CD4-positive, alpha-beta T cell treated with Interferon alpha-2 for 1 hour (primary cell): ENCODE results near the gene GATAD2A.
A peak's percentile ranks its signal among the peaks of the same experiment; 100 is the strongest.

Experiments
- DNase-seq, 2 donors: peaks; one replicate each; pipeline ENCODE4 v3.0.0-alpha.2; 2020 to 2022

GATAD2A gene

DNA sequence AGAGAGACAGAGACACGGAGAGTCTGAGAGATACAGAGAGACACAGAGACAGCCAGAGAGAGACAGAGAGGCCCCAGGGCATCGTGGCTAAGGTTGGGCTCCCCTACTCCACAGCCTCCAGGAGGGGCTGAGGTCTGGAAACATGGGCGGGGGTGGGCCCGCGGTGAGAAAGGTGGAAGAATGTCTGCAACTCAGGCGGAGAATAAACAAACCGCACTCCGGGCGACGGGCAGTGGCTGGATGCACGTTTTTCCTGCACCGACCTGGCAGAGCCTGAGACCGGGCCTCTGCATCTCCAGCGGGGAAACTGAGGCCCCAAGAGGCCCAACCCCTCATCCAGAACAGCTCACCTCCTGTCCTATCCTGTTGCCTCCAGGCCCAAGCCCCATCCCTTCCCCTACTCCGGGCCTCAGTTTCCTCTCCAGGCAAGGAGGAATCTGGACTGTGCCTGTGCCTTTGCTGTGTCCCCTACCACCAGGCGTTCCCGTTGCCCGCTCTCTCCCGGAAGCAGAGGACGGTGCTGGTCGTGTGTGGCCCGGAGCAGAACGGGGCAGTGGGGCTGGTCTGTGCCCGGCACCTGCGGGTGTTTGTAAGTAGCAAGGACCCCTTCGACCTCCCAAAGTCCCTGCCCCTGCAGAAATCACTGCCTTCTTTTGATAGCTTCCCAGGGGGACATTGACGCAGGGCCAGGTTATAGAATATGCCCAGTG is 129.2 kb downstream of the GATAD2A start:
- no peak for DNase-seq

GRCh38 chr19:19535311-19536191 is 130.1 kb downstream of the GATAD2A start:
- no peak for DNase-seq

GRCh38 chr19:19537075-19538048 is 131.9 kb downstream of the GATAD2A start:
- DNase-seq = peak in 1 of 2 donors; percentile 39

DNA sequence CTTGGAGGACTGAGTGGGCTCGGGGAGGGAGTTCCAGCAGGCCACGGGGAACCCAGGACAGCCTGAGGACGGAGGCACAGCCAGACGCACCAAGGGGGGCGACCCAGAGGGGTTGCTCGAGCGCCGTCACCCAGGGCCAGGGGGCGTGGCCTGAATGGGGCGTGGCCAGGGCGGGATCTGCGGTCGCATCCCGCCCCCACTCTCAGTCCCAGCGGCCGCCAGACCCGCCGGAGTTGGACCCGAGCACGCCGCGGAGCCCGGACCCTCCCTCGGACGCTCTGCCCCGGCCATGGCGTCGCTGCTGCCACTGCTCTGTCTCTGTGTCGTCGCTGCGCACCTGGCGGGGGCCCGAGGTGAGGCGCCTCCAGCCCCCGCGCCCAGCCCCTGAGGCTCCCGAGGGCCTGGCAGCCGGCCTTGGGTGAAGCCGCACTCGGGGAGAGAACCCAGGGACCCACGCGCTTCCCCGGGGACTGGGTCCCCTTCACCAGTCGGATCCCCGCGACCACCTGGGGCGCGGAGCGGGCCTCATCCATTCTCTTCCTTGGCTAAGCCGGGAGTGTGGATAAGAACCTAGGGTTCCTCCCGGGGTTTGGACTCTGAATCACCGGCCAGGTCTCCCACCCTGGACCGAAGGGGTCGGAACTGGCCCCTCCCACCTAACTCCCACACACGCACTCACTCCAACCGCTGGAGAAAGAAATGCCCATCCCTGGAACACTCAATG is 132.7 kb downstream of the GATAD2A start, which contains the start of gene CILP2:
CILP2 (plus strand) TSS at position 205 of the 724 bp plus-strand sequence; CDS start at position 290, 85 bp downstream.
- peak; percentile 22 to 49 for DNase-seq

DNA sequence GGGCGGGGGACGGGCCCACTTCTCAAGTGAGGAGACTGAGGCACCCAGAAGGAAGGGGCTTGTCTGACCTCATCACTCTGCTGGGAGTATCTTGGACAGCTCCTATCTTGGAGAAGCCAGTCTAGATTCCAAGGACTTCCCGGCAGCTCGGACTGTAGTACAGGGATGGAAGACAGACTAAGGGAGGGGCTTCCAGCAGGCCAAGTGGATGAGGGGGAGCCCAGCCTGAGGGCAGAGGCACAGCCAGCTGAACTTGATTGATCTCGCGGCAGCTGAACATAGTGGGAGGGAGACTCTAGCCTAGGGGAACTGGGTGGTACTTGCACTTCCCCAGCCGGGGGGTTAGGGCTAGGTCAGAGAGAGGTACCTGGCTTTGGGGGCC is 133.3 kb downstream of the GATAD2A start:
- no peak for DNase-seq

DNA sequence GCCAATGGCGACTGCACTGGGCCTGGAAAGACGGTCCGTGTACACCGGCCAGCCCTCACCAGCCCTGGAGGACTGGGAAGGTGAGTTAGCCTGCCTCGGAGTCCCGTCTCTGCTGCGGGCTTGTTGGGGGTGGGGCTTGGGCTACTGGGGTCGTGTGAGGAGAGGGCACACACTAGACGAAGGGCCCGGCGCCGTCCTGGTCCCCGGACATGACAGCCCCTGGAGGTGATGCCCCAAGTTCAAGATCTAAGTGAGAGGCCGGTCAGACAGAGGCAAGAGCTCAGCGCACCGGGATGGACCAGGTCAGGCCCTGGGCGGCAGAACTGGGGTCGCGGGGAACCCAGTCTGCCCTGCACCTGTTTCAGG is 134.2 kb downstream of the GATAD2A start:
- DNase-seq = no peak

DNA sequence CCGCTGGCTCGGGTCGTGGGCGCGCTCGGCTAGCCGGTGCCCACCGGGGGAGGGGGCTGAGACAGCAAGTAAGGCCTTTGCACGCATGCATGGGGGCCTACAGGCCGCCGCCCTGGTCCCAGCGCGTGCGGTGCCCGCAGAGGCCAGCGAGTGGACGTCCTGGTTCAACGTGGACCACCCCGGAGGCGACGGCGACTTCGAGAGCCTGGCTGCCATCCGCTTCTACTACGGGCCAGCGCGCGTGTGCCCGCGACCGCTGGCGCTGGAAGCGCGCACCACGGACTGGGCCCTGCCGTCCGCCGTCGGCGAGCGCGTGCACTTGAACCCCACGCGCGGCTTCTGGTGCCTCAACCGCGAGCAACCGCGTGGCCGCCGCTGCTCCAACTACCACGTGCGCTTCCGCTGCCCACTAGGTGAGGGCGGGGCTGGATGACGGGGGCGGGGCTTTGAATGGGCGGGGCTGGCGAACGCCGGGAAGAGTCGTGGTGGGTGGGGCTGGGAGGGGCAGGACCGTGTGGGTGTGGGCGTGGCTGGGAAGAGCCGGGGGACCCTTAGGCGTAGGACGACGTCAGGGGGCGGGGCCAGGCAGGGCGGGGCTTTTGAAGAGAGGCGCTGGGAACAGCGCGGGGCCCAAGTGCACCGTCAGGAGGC is 134.7 kb downstream of the GATAD2A start:
- peak; percentile 80 to 83 for DNase-seq

DNA sequence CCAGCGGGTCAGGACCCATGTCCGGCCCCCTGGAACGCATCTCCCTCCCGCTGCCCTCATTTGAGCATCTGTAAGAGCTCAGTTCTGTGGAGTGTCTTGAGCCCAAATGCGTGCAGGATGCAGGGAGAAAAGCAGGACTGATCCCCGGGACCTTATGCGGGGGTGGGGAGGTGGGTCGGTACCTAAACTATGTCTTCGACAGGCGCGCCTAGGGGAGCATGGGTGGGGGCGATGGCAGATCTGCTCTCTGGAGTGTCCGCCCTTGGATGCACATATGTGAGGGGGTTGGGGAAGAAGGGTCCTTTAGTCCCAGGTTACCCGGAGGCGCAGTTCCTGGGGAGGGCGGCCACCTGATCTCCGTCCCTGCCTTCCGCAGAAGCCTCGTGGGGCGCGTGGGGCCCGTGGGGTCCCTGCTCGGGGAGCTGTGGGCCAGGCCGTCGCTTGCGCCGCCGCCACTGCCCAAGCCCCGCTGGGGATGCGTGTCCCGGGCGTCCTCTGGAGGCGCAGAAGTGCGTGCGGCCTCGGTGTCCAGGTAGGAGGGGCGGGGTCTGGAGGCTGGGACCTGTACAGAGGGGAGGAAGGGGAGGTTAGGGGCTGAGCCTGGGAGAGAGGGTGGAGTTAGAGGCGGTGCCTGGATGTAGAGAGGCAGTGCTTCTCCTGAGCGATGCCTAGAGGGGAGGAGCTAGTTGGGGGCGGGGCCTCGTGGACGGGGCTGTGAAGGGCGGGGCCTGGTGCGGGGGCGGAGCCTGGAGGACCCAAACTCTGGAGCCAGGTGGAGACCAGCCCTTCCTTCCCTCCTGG is 135.4 kb downstream of the GATAD2A start:
- peak; percentile 80 to 86 for DNase-seq

DNA sequence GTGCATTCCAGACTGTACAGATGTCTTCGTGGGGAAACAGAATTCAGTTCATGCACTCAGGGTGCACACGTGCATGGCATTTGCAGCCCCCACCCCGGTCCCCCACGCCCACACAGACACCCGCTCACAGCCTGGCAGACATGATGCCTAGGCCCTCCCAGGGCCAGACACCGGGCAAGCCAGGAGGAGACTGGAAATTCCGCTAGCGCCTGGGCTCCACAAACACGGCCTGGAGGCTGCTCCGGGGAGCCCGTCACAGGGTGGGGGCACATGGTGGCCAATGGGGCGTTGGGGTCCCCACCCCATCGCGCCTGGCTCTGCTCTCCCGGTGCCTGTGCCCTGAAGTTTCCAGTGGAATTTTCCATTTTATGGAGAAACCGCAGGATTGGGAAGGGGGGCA is 136.1 kb downstream of the GATAD2A start:
- no peak for DNase-seq

DNA sequence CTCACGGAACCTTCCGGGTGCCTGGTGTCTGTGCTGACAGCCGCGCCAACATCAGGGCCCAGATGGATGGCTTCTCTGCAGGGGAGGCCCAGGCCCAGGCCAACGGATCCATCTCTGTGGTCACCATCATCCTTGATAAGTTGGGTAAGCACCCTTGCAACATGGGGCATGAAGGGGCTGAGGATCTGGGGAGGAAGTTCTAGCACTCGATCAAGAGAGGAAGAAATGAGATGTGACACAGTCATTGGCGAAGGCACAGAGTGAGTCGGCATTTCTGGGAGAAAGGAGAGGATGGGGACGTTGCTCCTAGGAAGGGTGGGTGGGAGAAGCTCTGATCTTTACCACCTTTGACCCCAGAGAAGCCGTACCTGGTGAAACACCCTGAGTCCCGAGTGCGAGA is 137.0 kb downstream of the GATAD2A start:
- DNase-seq = no peak

DNA sequence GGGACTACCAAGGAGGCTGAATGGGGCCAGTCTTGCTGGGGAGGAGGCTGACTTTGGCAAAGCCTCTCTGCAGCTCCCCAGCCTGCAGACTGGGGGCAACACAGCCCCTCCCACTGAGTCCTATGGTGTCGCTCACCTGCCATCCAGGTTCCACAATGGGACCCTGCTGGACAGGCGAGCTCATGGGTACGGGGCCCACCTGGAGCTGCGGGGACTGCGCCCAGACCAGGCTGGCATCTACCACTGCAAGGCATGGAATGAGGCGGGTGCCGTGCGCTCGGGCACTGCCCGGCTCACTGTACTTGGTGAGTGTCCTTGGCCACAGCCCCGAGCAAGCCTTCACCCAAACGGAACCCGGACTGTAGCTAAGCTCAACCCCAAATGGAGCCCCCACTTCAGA is 137.6 kb downstream of the GATAD2A start:
- no peak for DNase-seq

- DNase-seq = no peak
Measured at GRCh38 chr19:19543640-19544039, 138.2 kb downstream of the GATAD2A start.

- no peak for DNase-seq
Measured at GRCh38 chr19:19544257-19544953, 138.9 kb downstream of the GATAD2A start.

GRCh38 chr19:19544954-19545591 is 139.6 kb downstream of the GATAD2A start:
- DNase-seq = no peak

- no peak for DNase-seq
Measured at GRCh38 chr19:19545707-19546106, 140.2 kb downstream of the GATAD2A start.

- no peak for DNase-seq
Measured at GRCh38 chr19:19546751-19547162, 141.3 kb downstream of the GATAD2A start.

DNA sequence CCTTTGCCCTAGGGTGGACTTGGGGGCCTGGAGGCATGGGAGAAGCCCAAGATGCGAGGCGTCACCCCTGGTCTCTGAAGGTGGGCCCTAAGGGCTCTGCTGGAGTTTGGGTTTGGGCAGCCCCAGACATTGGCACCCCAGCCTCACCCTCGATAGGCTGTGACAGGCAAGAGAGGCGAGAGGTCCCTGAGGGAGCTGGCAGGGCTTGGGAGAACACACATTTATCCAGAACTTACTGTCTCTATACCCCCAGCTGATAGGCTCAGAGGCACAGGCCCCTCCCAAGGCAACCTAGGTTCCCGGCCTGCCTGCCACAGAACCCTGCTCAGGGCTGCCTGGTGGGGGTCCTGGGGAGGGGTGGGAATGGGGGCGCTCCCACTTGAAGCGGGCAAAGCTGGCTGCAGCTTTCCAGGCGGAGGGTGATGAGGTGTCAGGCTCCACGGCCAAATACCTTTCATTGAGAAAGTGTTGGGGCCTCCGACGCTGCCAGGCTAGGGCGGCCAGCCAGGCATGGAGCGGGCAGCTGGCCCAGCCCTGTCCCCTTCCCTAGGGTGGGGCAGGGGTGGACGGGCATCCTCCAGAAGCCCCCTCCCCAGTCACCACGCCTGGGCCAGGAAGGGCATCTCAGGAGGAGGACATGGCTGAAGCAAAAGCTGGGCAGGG is 142.3 kb downstream of the GATAD2A start:
- no peak for DNase-seq

DNA sequence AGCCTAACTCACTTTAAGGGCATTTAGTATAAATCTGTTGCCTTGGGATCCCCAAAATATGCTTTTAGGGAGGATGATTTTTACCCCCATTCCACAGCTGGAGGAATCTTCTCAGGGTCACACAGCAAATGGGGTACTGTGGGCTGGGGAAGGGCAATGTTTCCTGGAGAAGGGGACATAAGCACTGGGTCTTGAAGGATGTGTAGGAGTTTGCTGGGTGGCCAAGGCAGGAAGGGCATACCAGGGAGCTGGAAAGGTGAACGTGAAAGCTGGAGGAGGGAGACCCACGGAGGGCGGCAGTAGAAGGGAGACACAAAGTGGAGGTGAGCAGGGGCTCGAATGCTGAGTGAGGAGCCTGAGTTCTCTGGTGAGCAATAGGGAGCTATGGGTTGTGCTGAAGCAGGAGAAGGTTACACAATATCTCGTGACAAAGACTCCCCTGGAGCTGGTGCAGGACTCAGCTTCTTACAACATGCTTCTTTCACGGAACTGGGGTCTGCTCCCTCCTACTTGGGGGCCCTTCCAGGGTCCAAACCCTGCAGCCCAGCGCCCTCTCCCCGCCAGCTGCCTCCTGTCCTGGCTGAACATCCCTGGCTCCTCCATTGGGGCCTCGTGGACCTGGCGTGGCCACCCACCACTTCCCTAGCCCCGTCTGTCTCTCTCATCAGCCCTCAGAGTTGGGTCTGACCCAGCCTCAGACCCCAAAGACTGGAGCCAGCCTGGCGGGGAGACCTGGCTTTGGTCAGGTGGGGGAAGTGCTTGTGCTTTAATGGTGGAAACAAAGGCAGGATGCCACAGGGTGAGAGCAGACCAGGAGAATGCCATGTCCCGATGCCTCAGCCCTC is 143.7 kb downstream of the GATAD2A start:
- DNase-seq = no peak
